ENCODE measurements around the gene HCN1. TPM values are rescaled to one million over a fixed set of nuclear protein-coding genes. Genes with fewer than 3 reads are reported as not detected.
"Not testable (repeated sequence)": the region's sequence is repeated elsewhere in the genome, so short reads cannot be mapped to it uniquely, and the experiment has no call there.

HCN1 gene
- total RNA-seq, 1 donor from 2014 or later = not detected

GRCh38 chr5:45491368-45491767, 204.8 kb downstream of the HCN1 start:
- no peaks in the 10 kb centered on the region for H3K4me1 Mint-ChIP-seq
- no peaks in the 10 kb centered on the region for H3K36me3 Mint-ChIP-seq
- H3K9me3 Mint-ChIP-seq = no peaks in the 10 kb centered on the region
- no peak overlapping the region for H3K27ac Mint-ChIP-seq
- DNase-seq (ENCODE audit: low spot score in 2 of 2, unreplicated experiment in 2 of 2) = no peak
- H3K27me3 Mint-ChIP-seq (ENCODE audit: low read depth) = no peaks in the 10 kb centered on the region
- TF ChIP-seq CTCF (IDR thresholded peaks at IDR 0.05; ENCODE audit: unreplicated experiment) = no peak
- no peak overlapping the region for H3K4me3 Mint-ChIP-seq

GRCh38 chr5:45484781-45485180, 211.4 kb downstream of the HCN1 start:
- Mint-ChIP-seq H3K27ac (no peak overlapping the region), H3K36me3 (no peaks in the 10 kb centered on the region), H3K27me3 (ENCODE audit: low read depth) (peaks cover 3% of the 10 kb centered on the region), H3K4me1 (no peaks in the 10 kb centered on the region), H3K4me3 (no peak overlapping the region), H3K9me3 (no peaks in the 10 kb centered on the region)
- DNase-seq (ENCODE audit: low spot score in 2 of 2, unreplicated experiment in 2 of 2) = no peak
- TF ChIP-seq CTCF (IDR thresholded peaks at IDR 0.05; ENCODE audit: unreplicated experiment) = no peak

- H3K27ac Mint-ChIP-seq = no peak overlapping the region
- DNase-seq (ENCODE audit: low spot score in 2 of 2, unreplicated experiment in 2 of 2) = no peak
- peaks cover 4% of the 10 kb centered on the region for H3K4me1 Mint-ChIP-seq
- no peaks in the 10 kb centered on the region for H3K27me3 Mint-ChIP-seq (ENCODE audit: low read depth)
- H3K36me3 Mint-ChIP-seq = no peaks in the 10 kb centered on the region
- no peak for TF ChIP-seq CTCF (IDR thresholded peaks at IDR 0.05; ENCODE audit: unreplicated experiment)
- no peak overlapping the region for H3K4me3 Mint-ChIP-seq
- H3K9me3 Mint-ChIP-seq = no peaks in the 10 kb centered on the region
Observed at GRCh38 chr5:45454114-45454513, 242.1 kb downstream of the HCN1 start.

- H3K36me3 Mint-ChIP-seq; H3K4me3 Mint-ChIP-seq; H3K4me1 Mint-ChIP-seq; H3K27ac Mint-ChIP-seq; H3K9me3 Mint-ChIP-seq; H3K27me3 Mint-ChIP-seq (ENCODE audit: low read depth); DNase-seq (ENCODE audit: low spot score in 2 of 2, unreplicated experiment in 2 of 2): not testable (repeated sequence)
Observed at GRCh38 chr5:45444856-45445255, 251.3 kb downstream of the HCN1 start.

- no peak for TF ChIP-seq CTCF (IDR thresholded peaks at IDR 0.05; ENCODE audit: unreplicated experiment)
- Mint-ChIP-seq H3K27ac (no peak overlapping the region), H3K4me3 (no peak overlapping the region), H3K36me3 (no peaks in the 10 kb centered on the region), H3K27me3 (ENCODE audit: low read depth) (no peaks in the 10 kb centered on the region), H3K4me1 (peaks cover 5% of the 10 kb centered on the region), H3K9me3 (no peaks in the 10 kb centered on the region)
- no peak for DNase-seq (ENCODE audit: low spot score in 2 of 2, unreplicated experiment in 2 of 2)
Observed at GRCh38 chr5:45440466-45440865, 255.7 kb downstream of the HCN1 start.

GRCh38 chr5:45437752-45438151, 258.4 kb downstream of the HCN1 start:
- no peaks in the 10 kb centered on the region for H3K9me3 Mint-ChIP-seq
- peaks cover 5% of the 10 kb centered on the region for H3K4me1 Mint-ChIP-seq
- H3K27ac Mint-ChIP-seq = no peak overlapping the region
- TF ChIP-seq CTCF (IDR thresholded peaks at IDR 0.05; ENCODE audit: unreplicated experiment) = no peak
- H3K27me3 Mint-ChIP-seq (ENCODE audit: low read depth) = no peaks in the 10 kb centered on the region
- DNase-seq (ENCODE audit: low spot score in 2 of 2, unreplicated experiment in 2 of 2) = no peak
- H3K4me3 Mint-ChIP-seq = no peak overlapping the region
- no peaks in the 10 kb centered on the region for H3K36me3 Mint-ChIP-seq
